Lung microvascular endothelial cell (primary cell): ENCODE results near the gene GRIK2. TPM values are rescaled to one million over a fixed set of nuclear protein-coding genes. Genes with fewer than 3 reads are reported as not detected.
"Not testable (repeated sequence)": the region's sequence is repeated elsewhere in the genome, so short reads cannot be mapped to it uniquely, and the experiment has no call there.

ENCODE experiments used
- DNase-seq, 2 donors: peaks; one replicate each; pipeline versions ENCODE4 v3.0.0 to v3.0.0-alpha.2; 2010; ENCODE audit warnings: low read depth in 2 of 2
- total RNA-seq: library from RNA; depleted of rRNA; stranded (reverse); fragments of >200 nt; gene quantifications from 2 replicates; pipeline ENCODE4 v1.2.1, GENCODE V29; 2014

Gene GRIK2
- under 0.01 TPM in 1 of 2 replicates, not detected in the other for total RNA-seq

GRCh38 chr6:101393251-101393828 lies at the start of gene GRIK2:
TSS of gene GRIK2 (plus strand) at chr6:101393708.
- peak in 1 of 2 donors; percentile 15 for DNase-seq

GRCh38 chr6:101344885-101345284 lies 48.6 kb upstream of the GRIK2 start:
- no peak for DNase-seq

- DNase-seq, result no peak
These were observed 44.7 kb upstream of the GRIK2 start for GRCh38 chr6:101348816-101349215.

- not testable (repeated sequence) for DNase-seq
These were observed 42.9 kb upstream of the GRIK2 start for GRCh38 chr6:101350631-101351030.

GRCh38 chr6:101351173-101351572 lies 42.3 kb upstream of the GRIK2 start:
- no peak for DNase-seq

GRCh38 chr6:101352316-101352715 lies 41.2 kb upstream of the GRIK2 start:
- no peak for DNase-seq

- no peak for DNase-seq
These were observed 28.3 kb upstream of the GRIK2 start for GRCh38 chr6:101365181-101365580.

GRCh38 chr6:101379926-101380325 lies 13.6 kb upstream of the GRIK2 start:
- no peak for DNase-seq

GRCh38 chr6:101380897-101381630 lies 12.4 kb upstream of the GRIK2 start:
- no peak for DNase-seq

- DNase-seq, result not testable (repeated sequence)
These were observed 9.8 kb upstream of the GRIK2 start for GRCh38 chr6:101383747-101384146.

- no peak for DNase-seq
These were observed 6.5 kb upstream of the GRIK2 start for GRCh38 chr6:101386982-101387381.

GRCh38 chr6:101391772-101392585 lies 1.5 kb upstream of the GRIK2 start:
- no peak for DNase-seq

GRCh38 chr6:101392586-101393230 lies 800 bp upstream of the GRIK2 start:
- no peak for DNase-seq

GRCh38 chr6:101393829-101394251 lies 332 bp downstream of the GRIK2 start:
- DNase-seq, result peak; percentile 1 to 2

GRCh38 chr6:101394936-101395335 lies 1.4 kb downstream of the GRIK2 start:
- DNase-seq, result no peak

GRCh38 chr6:101395345-101395744 lies 1.8 kb downstream of the GRIK2 start:
- no peak for DNase-seq

GRCh38 chr6:101396548-101397173 lies 3.2 kb downstream of the GRIK2 start:
- peak; percentile 63 to 70 for DNase-seq

GRCh38 chr6:101397199-101397598 lies 3.7 kb downstream of the GRIK2 start:
- no peak for DNase-seq

- no peak for DNase-seq
These were observed 5.5 kb downstream of the GRIK2 start for GRCh38 chr6:101398716-101399615.

- no peak for DNase-seq
These were observed 6.2 kb downstream of the GRIK2 start for GRCh38 chr6:101399616-101400162.
